ENCODE data around the gene TENT4B. TPM values are rescaled to one million over a fixed set of nuclear protein-coding genes. Genes with fewer than 3 reads are reported as not detected.

Gene TENT4B
- total RNA-seq, 1 experiment from 2014 or later, result 13.0 TPM

DNA sequence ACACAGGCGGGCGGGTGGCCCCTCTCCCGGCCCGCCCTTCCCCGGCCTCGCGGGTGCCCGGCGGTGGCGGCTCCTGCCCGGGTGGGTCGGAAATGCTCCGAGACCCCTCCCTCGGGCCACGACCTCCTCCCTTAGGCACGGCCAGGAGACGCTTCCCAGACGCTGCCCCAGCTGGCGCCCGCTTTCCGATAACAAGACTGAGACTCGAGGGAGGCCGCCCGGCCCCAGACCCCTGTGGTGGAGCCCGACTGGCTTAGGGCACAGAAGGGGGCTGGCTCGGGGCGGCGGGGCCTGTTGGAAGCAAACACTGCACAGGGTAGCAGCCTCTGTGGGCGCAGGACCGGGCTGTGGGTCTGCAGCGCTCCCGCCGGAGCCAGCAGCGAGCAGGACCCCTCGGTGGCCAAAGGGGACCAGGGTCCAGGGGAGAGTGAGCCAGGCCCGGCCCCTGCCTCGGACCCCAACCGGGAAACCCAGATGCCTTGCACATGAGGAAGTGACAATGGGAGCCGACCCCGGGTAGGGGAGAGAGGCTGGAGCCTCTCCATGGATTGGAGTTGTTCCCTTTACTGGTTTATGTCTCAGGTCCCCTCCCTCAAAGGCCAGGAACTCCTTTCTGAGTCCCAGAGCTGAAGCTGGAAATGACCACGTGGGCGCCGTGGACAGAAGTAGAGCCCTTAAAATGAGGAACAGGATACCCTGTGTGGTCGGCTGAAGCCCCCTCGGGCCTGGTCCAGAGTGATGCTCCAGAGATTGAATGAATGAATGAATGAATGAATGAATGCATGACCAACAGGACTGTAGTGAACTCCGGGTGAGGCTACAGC lies 93.4 kb downstream of the TENT4B start:
- H3K4me2 ChIP-seq (ENCODE audit: insufficient read depth, insufficient read length, low read length), result peak overlapping the region; percentile 26
- Mint-ChIP-seq H3K4me1 (peaks cover 21 to 40% of the 10 kb centered on the region in 2 experiments), H3K9me3 (no peaks in the 10 kb centered on the region), H3K27ac (no peak overlapping the region), H3K27me3 (ENCODE audit: low read depth) (peaks cover 35% of the 10 kb centered on the region), H3K36me3 (ENCODE audit: insufficient read depth in 1 of 3, low read depth in 3 of 3) (no peaks in the 10 kb centered on the region), H3K4me3 (peak overlapping the region; percentile 68 to 78)
- no CpG with 5 or more reads among the region's 46 CpGs for WGBS (ENCODE audit: extremely low coverage, insufficient read length, low lambda C conversion rate)
- no peak overlapping the region for H4K5ac ChIP-seq (ENCODE audit: insufficient read length, low read depth, low read length)
- no peak overlapping the region for H3K27ac ChIP-seq (ENCODE audit: insufficient read length, low read depth, low read length)
- no peak overlapping the region for H3K9ac ChIP-seq (ENCODE audit: extremely low read depth, insufficient read length, low read length)
- peaks cover 5% of the 10 kb centered on the region for H3K23me2 ChIP-seq (ENCODE audit: insufficient read length, low read depth, low read length, poor library complexity, severe bottlenecking)
- DNase-seq, result no peak
- H2AK5ac ChIP-seq (ENCODE audit: insufficient read length, low read length), result no peak overlapping the region
- H3K4ac ChIP-seq (ENCODE audit: low read depth, low read length), result no peak overlapping the region
- no peak overlapping the region for H2BK12ac ChIP-seq (ENCODE audit: insufficient read length, low read depth, low read length)
- no peak overlapping the region for H3K56ac ChIP-seq (ENCODE audit: insufficient read length, low read depth, low read length)
- no peak overlapping the region for H2AFZ ChIP-seq (ENCODE audit: low read length)
- H3T11ph ChIP-seq (ENCODE audit: low read length), result no peak overlapping the region
- peaks cover 6% of the 10 kb centered on the region for H3K27me3 ChIP-seq (ENCODE audit: insufficient read depth, low read length)
- no peak overlapping the region for H3K23ac ChIP-seq (ENCODE audit: insufficient read length, low read depth, low read length)
- H3K9me3 ChIP-seq (ENCODE audit: control insufficient read depth, low read depth, low read length), result no peaks in the 10 kb centered on the region
- H4K8ac ChIP-seq (replicated peaks; ENCODE audit: insufficient read length, low read depth, low read length), result no peak overlapping the region
- H3K4me1 ChIP-seq (ENCODE audit: insufficient read depth, low read length), result no peaks in the 10 kb centered on the region
- TF ChIP-seq, protein P1, sequence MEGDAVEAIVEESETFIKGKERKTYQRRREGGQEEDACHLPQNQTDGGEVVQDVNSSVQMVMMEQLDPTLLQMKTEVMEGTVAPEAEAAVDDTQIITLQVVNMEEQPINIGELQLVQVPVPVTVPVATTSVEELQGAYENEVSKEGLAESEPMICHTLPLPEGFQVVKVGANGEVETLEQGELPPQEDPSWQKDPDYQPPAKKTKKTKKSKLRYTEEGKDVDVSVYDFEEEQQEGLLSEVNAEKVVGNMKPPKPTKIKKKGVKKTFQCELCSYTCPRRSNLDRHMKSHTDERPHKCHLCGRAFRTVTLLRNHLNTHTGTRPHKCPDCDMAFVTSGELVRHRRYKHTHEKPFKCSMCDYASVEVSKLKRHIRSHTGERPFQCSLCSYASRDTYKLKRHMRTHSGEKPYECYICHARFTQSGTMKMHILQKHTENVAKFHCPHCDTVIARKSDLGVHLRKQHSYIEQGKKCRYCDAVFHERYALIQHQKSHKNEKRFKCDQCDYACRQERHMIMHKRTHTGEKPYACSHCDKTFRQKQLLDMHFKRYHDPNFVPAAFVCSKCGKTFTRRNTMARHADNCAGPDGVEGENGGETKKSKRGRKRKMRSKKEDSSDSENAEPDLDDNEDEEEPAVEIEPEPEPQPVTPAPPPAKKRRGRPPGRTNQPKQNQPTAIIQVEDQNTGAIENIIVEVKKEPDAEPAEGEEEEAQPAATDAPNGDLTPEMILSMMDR (conservative IDR thresholded peaks at IDR 0.05), result no peak
- H2BK5ac ChIP-seq (ENCODE audit: insufficient read length, low read length), result no peak overlapping the region
- no peaks in the 10 kb centered on the region for H3K79me1 ChIP-seq (ENCODE audit: insufficient read depth, low read depth, low read length, poor library complexity, severe bottlenecking)
- no peak overlapping the region for H3K18ac ChIP-seq (ENCODE audit: insufficient read length, low read depth, low read length)
- no peak overlapping the region for H2BK15ac ChIP-seq (ENCODE audit: low read depth, low read length)
- H3K14ac ChIP-seq (ENCODE audit: insufficient read depth, low read length), result peak overlapping the region; percentile 75
- no peak overlapping the region for H2BK20ac ChIP-seq (ENCODE audit: low read depth, low read length, poor library complexity, severe bottlenecking)
- no peak overlapping the region for H2BK120ac ChIP-seq (ENCODE audit: low read depth, low read length, poor library complexity, severe bottlenecking)
- no peaks in the 10 kb centered on the region for H3K79me2 ChIP-seq (ENCODE audit: insufficient read depth, low read length)
- H4K20me1 ChIP-seq (ENCODE audit: control insufficient read depth, insufficient read depth, insufficient read length), result no peaks in the 10 kb centered on the region
- H4K91ac ChIP-seq (ENCODE audit: insufficient read length, low read depth, low read length), result no peak overlapping the region
